ENCODE measurements around the gene PACSIN3.

The PACSIN3 gene

GRCh38 chr11:47208628-47209027 lies 22.4 kb upstream of the PACSIN3 start:
- TF ChIP-seq TAF1 (IDR thresholded peaks at IDR 0.05; ENCODE audit: borderline replicate concordance, insufficient read depth, low read length) (no peak), FOXP2 (optimal IDR thresholded peaks at IDR 0.05; ENCODE audit: borderline replicate concordance, extremely low read depth, extremely low read length, insufficient read depth) (no peak), POLR2AphosphoS5 (IDR thresholded peaks at IDR 0.05; ENCODE audit: low read depth, low read length) (no peak), REST (IDR thresholded peaks at IDR 0.05; ENCODE audit: insufficient read depth in 1 of 2, low read depth in 2 of 2, low read length in 2 of 2) (no peak), SIN3A (IDR thresholded peaks at IDR 0.05; ENCODE audit: borderline replicate concordance, insufficient read depth, low read length) (no peak)

- TF ChIP-seq FOXP2 (optimal IDR thresholded peaks at IDR 0.05; ENCODE audit: borderline replicate concordance, extremely low read depth, extremely low read length, insufficient read depth) (no peak), REST (IDR thresholded peaks at IDR 0.05; ENCODE audit: insufficient read depth in 1 of 2, low read depth in 2 of 2, low read length in 2 of 2) (no peak), SIN3A (IDR thresholded peaks at IDR 0.05; ENCODE audit: borderline replicate concordance, insufficient read depth, low read length) (no peak), TAF1 (IDR thresholded peaks at IDR 0.05; ENCODE audit: borderline replicate concordance, insufficient read depth, low read length) (no peak), POLR2AphosphoS5 (IDR thresholded peaks at IDR 0.05; ENCODE audit: low read depth, low read length) (no peak)
These were observed 21.2 kb upstream of the PACSIN3 start for GRCh38 chr11:47207459-47207858.

GRCh38 chr11:47204637-47204989 lies 18.4 kb upstream of the PACSIN3 start:
- no peak for TF ChIP-seq FOXP2 (optimal IDR thresholded peaks at IDR 0.05; ENCODE audit: borderline replicate concordance, extremely low read depth, extremely low read length, insufficient read depth)
- TF ChIP-seq REST (IDR thresholded peaks at IDR 0.05; ENCODE audit: insufficient read depth in 1 of 2, low read depth in 2 of 2, low read length in 2 of 2), result no peak
- TF ChIP-seq TAF1 (IDR thresholded peaks at IDR 0.05; ENCODE audit: borderline replicate concordance, insufficient read depth, low read length), result no peak
- no peak for TF ChIP-seq SIN3A (IDR thresholded peaks at IDR 0.05; ENCODE audit: borderline replicate concordance, insufficient read depth, low read length)
- no peak for TF ChIP-seq POLR2AphosphoS5 (IDR thresholded peaks at IDR 0.05; ENCODE audit: low read depth, low read length)

- TF ChIP-seq POLR2AphosphoS5 (IDR thresholded peaks at IDR 0.05; ENCODE audit: low read depth, low read length), result no peak
- no peak for TF ChIP-seq SIN3A (IDR thresholded peaks at IDR 0.05; ENCODE audit: borderline replicate concordance, insufficient read depth, low read length)
- no peak for TF ChIP-seq FOXP2 (optimal IDR thresholded peaks at IDR 0.05; ENCODE audit: borderline replicate concordance, extremely low read depth, extremely low read length, insufficient read depth)
- no peak for TF ChIP-seq REST (IDR thresholded peaks at IDR 0.05; ENCODE audit: insufficient read depth in 1 of 2, low read depth in 2 of 2, low read length in 2 of 2)
- TF ChIP-seq TAF1 (IDR thresholded peaks at IDR 0.05; ENCODE audit: borderline replicate concordance, insufficient read depth, low read length), result no peak
These were observed 16.3 kb upstream of the PACSIN3 start for GRCh38 chr11:47202576-47202975.

- TF ChIP-seq REST (IDR thresholded peaks at IDR 0.05; ENCODE audit: insufficient read depth in 1 of 2, low read depth in 2 of 2, low read length in 2 of 2) (no peak), TAF1 (IDR thresholded peaks at IDR 0.05; ENCODE audit: borderline replicate concordance, insufficient read depth, low read length) (no peak), FOXP2 (optimal IDR thresholded peaks at IDR 0.05; ENCODE audit: borderline replicate concordance, extremely low read depth, extremely low read length, insufficient read depth) (no peak), SIN3A (IDR thresholded peaks at IDR 0.05; ENCODE audit: borderline replicate concordance, insufficient read depth, low read length) (no peak), POLR2AphosphoS5 (IDR thresholded peaks at IDR 0.05; ENCODE audit: low read depth, low read length) (no peak)
These were observed 14.8 kb upstream of the PACSIN3 start for GRCh38 chr11:47201015-47201414.

All from PFSK-1 (cell line).